A673 (cell line): Measurements from ENCODE around the gene CCR5.

Experiments
- CTCF ChIP-seq: fragments of 300-800, 200-600 bp; sonication (generic); conservative IDR thresholded peaks from 2 replicates; pipeline ENCODE4 v1.5.1; 2017; ENCODE audit warnings: low read depth, mild to moderate bottlenecking, antibody characterized with exemption, low read length, moderate library complexity, mixed read lengths
- EZH2 ChIP-seq: fragments of 200-600 bp; sonication (generic); IDR thresholded peaks from 2 replicates; pipeline ENCODE4 v1.6.1; 2017; ENCODE audit warnings: borderline replicate concordance, low read depth, mild to moderate bottlenecking, mixed read lengths, antibody characterized with exemption, low read length; ENCODE audit not compliant: poor library complexity, severe bottlenecking

GRCh38 chr3:46423588-46423987 is 52.8 kb downstream of the CCR5 start:
- TF ChIP-seq CTCF, result no peak
- TF ChIP-seq EZH2, result no peak
